ENCODE data around the gene NRXN3.

Gene NRXN3

DNA sequence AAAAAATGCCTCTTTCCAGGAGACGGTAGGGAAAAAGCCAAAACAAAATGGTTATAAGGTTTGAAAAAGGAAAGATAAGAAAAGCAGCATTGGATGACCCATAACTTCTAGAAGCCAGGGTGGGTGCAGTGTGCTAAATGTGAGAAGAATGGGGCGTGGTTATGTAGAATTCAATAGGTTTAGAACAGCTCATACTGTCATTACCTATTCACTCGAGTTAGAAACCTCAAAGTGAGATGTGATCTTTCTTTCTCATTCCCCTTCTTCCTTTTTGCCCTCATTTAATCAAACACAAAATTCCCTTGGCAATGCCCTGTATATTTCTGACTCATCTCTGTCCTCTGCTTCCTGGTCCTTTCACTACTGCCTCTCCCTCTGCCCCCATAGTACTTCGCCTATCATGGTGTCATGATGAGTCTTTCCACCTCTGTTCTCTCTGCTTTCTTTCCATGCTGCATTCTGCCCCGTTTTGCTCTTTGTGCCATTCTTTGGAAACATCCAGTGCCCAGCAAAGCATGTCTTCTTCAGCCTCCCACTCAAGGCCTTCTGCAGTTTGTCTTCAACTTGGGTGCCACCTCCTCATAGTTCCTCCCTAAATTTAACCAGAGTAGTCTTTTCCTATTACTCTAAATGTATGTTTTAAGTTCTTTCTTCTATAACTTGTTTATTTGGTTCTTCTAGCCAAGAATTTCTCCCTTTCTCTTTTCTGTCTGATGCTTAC lies 496.3 kb downstream of the NRXN3 start:
- no peak for DNase-seq

DNA sequence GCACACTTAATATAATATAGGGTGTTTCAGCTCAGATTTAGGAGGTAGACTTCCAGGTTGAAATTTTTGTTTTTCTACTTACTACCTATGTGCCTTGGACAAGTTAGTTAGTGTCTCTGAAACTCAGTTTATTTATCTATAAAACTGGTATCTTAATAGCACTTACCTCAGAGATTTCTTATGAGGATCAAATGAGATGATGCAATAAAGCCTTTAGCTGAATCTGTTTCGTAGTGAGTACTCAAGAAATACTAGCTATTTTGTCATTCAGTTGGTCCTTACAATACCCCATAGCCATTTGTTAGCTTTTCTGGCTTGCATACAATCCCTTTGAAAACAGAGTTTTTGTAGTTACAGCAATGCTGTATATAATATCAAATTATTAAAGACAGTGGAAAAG lies 497.0 kb downstream of the NRXN3 start:
- DNase-seq: no peak

DNA sequence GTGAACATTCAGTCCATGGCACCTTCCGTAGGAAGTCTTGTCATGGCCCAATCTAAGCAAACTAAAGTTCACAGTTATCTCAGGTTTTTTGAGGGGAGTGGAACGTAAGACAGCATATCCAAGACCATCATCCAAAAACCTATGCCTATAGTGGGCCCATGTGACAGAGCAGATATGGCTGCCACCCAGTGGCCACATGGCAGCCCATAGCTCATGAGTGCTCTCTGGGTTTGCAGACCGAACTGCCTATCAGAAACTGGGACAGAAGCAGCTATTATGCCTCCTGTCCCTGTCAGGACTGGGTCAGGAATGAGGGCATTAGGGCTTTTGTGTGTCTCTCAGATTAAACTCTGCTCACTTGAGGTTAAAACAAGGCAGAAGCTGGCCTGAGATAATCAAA lies 503.7 kb downstream of the NRXN3 start:
- no peak for DNase-seq

DNA sequence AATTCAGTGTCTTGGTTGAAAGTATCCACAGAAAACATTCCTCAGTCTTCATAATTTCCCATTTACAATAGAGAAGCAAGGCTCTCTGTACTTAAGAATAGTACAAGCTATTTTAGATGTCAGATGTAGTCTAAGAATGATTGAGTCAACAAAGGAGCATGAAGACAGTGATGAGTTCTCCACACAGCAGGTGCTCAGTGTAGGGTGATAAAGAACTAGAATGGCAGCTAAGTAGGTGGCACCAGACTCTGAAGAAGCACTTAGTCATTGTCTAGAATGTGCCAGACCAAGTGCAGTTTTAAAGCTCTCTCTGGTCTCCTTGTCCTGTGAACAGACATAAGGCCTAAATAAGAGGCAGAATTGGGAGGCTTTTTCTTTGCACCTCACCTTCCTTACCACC lies 504.6 kb downstream of the NRXN3 start:
- DNase-seq: no peak

DNA sequence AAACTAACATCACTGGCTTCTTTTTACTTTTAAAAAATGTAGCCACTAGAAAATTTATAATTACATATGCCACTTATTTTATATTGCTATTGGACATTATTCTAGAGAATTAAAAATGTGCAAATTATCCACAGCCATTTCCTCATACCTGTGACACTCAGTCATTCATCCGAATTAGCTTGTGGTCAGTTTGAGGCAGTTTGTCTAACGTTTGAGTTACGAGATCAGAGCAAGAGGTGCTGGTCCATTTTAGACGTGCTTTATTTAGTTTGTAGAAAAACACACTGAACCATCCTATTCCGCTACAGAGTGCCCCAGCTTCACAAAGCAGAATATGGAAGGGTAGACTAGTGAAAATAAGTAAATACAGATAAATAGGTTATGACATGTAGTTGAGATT lies 513.0 kb downstream of the NRXN3 start:
- no peak for DNase-seq

DNA sequence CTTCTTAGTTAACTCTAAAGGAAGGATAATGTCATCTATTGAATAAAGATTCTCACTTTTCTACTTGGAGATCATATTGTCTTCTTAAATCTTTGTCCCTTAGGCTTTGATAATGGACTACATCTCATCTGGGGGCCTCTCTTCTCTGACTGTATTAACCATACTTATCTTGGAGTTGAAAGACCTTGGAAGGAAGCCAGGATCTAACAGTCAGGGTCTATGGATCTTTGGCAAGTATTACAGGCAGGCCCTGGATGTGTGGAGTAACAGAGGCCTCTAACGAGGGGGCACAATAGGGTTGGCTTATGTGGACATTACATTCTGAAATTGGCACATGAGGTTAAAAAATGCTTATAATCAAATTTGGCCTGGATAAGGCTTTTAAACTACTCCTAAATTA lies 513.8 kb downstream of the NRXN3 start:
- no peak for DNase-seq

DNA sequence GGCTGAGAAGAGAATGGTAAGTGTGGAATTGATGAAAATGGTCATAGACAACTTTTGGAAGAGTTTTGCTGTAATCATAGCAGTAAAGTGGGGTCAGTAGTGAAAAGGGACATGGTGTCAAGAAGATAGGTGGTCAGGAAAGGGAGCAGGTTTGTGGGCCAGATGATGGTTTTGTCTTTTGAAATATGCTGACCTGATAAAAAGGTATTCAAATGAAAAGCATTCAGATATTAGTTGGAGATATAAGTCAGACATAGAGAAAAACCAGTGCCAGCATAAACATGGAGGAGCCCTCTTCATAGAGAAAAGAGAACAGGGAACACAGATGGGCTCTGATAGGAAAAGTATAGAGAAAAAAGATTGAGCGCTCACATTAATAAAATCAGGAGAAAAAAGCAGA lies 518.3 kb downstream of the NRXN3 start:
- DNase-seq: no peak

DNA sequence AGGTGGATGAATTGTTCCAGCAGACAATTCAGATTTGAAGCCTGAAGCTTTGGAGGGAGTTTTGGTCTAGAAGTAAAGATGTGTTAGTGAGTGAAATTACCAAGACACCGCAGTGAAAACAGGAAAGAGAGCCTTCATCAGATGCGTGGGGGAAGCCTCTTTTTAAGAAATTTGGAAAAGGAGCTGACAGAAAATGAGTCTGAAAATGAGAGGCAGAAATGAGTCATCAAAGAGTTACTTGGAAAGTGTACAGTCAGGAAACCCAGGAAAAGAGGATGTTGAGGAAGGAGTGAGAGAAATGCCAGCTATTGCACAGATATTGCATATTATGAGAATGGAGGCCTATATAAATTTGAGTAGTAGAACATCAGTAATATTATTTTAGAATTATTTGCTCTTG lies 520.7 kb downstream of the NRXN3 start:
- DNase-seq: no peak

DNA sequence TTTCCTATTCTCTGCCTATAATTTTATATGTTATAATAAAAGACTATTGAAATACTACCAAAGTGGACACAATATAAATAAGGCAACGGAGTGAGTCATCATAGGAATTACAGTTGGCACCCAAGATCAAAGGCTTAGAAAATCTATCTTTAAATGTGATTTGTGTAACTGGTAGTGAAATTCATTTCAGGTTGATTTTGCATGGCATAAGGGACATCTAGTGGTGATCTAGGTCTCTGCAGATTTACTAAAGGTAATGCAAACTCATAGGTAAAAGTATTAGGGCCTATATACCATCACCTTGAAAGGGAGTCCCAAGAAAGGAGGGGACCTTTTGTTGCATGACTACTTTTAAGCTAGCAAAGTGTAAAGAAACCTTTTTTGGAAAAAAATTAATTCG lies 527.2 kb downstream of the NRXN3 start:
- DNase-seq: no peak

DNA sequence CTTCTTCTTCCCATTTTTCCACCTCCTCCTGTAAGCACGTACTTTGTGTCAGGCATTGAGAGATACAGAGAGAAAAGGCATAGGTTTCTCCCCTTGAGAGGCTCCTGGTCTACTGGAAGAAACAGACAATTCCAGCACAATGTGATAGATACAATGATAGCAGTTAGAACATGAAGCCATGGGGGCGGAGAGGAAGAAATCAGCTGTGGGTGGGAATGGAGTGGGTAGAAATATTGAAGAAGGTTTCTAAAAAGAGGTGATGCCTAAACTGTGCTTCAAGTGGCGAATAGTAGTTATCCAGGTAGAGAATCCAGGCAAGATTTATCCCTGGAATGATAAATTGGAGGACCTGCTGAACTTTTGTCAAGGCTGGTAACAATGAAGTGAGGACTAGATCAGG lies 528.8 kb downstream of the NRXN3 start:
- no peak for DNase-seq

DNA sequence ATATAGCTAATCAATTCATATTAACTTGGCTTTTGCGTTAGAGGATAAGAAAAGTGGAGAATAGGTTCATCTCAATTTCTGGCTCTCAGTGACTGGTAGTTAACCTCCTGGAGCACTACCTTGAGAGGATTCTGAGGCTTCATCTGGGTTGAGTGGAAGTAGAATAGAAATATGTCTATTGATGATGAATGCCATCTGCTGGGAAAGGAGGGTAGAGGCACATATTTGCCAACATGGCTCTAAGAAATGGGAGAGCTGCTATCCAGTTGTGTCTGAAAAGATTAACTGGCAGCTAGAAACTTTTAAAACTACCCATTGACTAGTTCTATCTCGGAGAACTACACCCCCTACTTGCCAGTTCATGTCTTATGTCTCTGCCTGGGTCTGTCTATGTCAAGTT lies 530.1 kb downstream of the NRXN3 start:
- DNase-seq: no peak

DNA sequence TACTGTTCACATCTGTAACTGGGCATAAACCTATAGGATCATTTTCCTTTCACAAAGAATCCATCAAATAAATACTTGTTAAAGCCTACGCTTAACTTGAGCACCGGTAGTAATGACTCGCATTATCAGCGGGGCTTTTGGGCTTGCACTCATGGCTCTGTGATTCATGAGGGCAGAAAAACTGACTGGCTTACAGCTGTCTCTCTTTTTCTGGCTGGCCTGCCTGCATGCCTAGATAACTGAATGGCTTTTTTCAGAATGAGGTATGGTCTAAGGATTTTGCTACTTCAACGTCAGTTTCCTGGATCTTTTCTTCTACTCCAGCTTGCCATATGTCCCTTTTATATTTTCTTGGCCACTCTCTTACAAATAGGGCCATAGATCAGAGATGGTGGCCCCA lies 531.1 kb downstream of the NRXN3 start:
- no peak for DNase-seq

DNA sequence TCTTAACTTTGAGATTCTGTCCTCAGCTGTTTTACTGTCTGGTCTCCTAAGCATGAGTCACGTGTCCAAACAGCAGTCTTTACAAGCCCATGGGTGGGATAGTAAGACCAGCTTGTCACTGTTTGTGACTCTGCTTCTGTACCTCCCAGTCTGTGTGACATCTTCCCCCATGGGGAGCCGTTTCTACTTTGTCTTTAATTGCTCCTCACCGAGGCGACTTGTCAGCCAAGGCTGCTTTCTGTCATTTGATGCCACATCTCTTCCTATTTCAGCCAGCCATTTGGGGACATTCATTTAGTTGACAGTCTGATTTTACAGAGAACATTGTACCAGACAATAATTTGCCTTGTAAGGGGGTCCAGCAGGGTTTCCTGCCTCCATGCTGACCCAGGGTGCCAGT lies 534.8 kb downstream of the NRXN3 start:
- no peak for DNase-seq

DNA sequence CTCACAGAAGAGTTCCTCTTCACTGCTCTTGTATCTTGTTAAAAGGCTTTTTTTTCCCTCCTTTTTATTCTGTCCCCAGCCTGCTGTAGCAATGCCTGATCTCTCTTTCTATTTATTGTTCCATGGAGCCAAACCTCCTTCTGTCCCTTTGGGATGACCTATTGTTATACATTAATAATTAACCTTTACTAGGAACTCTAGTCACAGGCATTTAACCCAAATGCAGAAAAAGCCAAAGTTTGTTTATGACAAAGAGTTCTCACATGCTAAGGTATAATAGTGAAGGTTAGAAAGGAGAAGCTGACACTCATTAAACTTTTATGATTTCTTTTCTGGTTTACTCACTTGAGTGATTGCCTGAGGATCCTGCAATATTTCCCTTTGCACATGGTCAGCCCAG lies 535.8 kb downstream of the NRXN3 start:
- DNase-seq: no peak

DNA sequence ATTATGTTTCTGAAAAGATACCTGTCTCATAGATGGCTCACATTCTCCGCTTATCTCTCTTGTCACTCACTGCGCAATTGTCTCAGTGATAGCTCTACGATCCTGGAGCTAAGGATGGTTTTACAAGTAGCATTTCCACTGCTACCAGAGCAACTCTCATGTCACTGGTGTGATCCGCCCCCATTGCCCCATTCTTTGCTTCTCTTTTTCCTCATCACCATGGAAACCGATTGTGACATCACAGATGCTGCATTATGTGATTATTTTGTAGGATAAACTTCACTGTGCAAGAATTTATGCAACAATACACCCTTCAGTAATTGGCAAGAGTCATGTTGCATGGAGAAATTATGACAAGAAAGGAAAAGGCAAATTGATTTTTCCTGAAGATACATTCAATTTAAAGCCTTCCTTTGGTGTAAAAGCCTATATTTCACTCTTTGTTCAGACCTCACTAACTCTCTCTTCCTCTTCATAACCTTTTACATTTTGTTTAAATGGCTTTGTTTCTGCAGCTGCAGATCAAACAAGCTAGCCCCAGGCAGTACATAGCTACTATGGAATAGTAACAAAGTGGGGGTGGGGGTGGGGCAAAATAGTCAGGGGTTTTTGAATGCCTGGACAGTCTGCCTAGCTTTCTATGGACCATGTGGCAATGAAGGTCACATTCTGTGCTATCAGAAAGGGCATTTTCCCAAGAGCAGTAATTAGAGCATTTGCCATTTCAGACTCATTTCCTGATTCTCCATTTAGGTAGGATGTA lies 539.8 kb downstream of the NRXN3 start:
- DNase-seq: no peak

DNA sequence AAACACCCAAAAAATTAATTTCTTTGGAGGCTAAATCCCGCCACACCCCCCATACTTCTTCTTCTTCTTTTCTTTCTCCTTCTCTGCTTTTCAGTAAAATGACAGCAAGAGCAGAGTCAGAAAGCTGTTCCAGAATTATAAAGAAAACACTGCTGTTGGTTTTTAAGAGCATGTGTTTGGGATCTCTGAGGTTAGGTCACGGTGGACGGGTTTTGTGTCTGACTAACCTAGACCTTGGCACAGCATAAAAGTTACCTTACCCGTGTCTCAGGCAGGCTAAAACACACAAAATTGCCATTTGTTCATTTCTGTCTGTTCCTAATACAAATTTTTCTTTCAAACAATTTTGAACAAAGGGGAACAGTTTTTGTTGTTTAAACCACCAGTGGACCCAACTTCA lies 540.8 kb downstream of the NRXN3 start:
- DNase-seq: no peak

DNA sequence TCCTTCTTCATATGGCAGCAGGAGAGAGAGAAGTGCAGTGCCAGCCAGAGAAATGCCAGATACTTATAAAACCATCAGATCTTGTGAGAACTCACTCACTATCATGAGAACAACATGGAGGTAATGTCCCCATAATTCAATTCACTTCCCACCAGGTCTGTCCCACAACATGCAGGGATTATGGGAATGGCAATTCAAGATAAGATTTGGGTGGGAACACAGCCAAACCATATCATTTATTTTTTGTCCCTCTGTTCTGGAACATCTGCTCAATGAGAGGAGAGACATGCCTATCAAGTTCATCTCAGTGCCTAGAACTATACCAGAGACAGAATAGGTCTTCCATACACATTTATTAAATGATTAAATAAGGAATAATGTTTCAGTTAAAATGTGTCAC lies 543.5 kb downstream of the NRXN3 start:
- no peak for DNase-seq

DNA sequence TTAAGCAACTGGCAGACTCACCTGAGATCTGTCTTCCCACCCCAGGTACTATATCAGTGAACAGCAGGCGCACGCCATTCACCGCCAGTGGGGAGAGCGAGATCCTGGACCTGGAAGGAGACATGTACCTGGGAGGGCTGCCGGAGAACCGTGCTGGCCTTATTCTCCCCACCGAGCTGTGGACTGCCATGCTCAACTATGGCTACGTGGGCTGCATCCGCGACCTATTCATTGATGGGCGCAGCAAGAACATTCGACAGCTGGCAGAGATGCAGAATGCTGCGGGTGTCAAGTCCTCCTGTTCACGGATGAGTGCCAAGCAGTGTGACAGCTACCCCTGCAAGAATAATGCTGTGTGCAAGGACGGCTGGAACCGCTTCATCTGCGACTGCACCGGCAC lies 544.5 kb downstream of the NRXN3 start:
- DNase-seq: no peak

DNA sequence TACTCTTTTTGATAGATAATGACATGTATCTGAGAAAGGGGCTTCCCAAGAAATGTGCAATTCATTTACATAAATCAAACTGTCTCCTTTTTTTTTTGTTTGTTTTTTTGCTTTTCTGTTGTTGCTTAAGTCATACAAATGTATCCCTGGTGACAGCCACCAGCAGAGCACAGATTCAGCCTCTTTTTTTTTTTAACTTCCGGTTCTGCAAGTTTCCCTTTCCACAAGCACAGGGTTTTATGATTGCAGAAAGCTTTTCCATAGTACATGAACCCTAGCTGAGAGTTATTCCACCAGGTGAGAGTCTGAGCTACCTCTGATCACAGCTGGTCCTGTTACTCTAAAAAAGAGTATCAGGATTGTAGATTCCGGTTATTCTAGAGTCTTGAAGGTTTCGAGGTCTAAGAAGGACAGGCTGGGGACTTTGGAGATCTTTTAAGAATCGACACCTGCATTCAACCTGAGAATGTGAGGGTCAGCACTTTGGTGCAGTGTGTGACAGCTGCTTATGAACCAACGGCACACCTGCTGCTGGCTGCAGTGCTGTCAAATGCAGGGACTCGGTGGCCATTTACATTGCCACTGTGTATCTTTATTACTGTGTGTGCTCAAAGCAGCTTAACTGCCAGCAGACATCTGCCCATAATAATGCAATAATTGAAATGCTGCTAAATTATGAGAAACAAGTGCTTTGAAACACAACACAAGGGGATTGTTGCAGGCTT lies 551.7 kb downstream of the NRXN3 start:
- no peak for DNase-seq

DNA sequence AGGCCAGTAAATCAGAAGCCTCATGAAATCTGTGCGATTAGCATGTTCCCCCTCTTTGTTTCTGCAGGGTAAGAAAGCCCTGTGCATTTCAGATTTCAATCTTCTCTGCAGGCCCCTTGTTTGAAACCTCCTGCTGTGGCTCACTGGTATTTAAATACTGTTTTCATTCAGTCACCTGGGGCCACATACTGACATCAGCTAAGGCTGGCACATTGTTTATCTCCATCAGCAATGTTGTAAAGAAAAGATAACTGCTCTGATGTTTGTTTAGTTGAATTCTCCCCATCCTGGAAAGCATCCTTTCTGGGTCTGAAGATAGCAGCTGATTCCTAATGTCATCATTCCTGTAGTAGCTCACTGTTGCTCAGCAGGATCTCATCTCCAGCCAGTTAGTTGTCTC lies 554.9 kb downstream of the NRXN3 start:
- DNase-seq: no peak

DNA sequence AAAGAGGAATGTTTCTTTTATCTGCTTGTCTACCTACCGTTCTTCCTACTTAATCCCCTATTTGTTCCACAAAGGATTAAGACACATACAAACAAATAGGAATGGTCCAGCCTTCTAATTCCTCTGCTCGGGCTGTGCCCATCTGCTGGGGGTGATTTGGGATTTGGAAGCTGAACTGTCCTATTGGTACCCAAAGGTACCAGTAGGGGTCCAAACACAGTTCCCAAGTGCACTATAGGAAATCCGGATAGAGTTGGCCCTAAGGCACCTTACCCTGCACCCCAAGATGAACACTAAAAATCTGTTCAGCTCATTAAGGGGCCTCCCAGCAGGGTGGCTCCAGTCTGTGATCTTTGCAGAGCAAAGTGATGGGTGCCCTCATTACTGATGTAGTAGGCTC lies 566.9 kb downstream of the NRXN3 start:
- DNase-seq: no peak

DNA sequence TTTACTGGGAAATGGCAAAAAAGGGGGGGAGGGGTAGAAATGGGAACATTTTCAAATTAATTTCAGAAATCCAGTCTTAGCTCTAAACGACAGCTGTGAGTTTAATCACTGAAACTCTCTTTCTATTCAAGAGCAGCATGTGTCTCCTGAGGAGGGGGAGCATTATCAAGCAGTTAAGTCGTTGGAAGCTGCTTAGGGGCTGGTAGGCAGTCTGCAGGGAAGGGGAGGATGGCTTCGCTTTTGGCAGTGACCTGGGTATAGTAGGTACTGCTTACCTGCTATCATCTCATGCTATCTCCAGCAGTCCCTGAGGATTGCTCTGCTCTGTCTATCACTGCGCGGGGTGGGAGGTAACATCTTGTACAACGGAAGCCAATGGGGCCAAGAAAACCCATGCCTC lies 567.4 kb downstream of the NRXN3 start:
- no peak for DNase-seq

DNA sequence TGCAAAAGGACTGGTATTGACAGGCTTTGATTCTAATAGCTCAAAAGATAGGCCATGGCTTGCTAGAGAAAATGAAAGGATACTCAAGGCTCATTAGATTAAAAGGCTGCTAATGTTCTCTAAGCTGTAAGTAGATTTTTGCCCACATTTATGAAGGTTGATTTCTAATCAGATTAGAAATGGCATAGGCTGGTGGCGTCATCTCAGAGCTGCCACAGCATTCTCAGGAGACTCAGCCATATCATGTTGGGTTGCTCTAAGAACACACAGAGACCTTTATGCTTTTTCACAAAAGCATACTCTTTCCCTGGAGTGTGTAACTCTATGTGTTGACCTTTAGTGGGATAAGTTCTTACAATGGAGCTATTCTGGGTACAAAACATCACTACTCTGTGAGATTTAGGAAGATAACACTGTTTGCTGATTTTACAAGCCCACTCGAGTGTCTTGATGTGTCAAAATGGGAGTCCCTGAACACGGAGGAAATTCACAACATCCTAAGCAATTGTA lies 576.0 kb downstream of the NRXN3 start:
- DNase-seq: no peak

DNA sequence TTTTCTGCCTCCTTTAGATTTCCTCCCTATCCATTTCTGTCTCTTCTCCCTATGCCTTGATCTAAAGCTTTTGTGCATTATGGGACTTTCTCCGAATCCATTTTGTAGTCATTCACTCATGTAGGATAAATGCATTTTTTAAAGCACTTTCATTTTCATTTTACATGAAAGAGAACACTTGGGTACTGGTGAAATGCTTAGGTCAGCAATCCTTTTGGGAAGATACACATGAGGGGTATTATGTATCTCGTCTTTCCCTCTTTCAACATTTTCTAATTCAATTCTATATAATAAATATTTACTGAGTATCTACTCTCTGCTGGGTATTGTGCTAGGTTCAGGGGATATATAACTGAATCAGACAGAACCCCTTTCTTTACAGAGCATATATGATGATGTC lies 577.6 kb downstream of the NRXN3 start:
- no peak for DNase-seq
